Kidney (tissue), 14 donors: ENCODE data around the gene AKAP6. TPM values are rescaled to one million over a fixed set of nuclear protein-coding genes. Genes with fewer than 3 reads are reported as not detected.

Experiments
- DNase-seq, 5 donors: peaks; one replicate each; pipeline ENCODE4 v3.0.0-alpha.2; 2013 to 2020
- FAIRE-seq: peaks from 2 replicates; lab custom pipeline; 2012; peaks lifted over from hg19 to GRCh38; lab: Jason Lieb, UNC
- H3K27ac ChIP-seq, 2 donors: one replicate each; pipeline ENCODE4 v1.7.0; 2013; ENCODE audit warnings: low read depth in 2 of 2, low read length in 2 of 2, inconsistent platforms in 1 of 2
- H3K27me3 ChIP-seq: one replicate; pipeline ENCODE4 v1.7.1; 2013; ENCODE audit warnings: low read length, inconsistent platforms; ENCODE audit not compliant: control insufficient read depth, insufficient read depth
- H3K36me3 ChIP-seq, 3 donors: one replicate each; pipeline versions ENCODE4 v1.7.0 to v1.7.1; 2013; ENCODE audit warnings: low read length in 3 of 3, control low read depth in 1 of 3, inconsistent platforms in 1 of 3; ENCODE audit not compliant: insufficient read depth in 3 of 3, control insufficient read depth in 2 of 3
- H3K4me1 ChIP-seq, 3 donors: one replicate each; pipeline versions ENCODE4 v1.7.0 to v1.7.1; 2013; ENCODE audit warnings: low read length in 3 of 3, inconsistent platforms in 1 of 3, low read depth in 1 of 3; ENCODE audit not compliant: control insufficient read depth in 2 of 3, insufficient read depth in 2 of 3
- H3K4me3 ChIP-seq, 3 donors: one replicate each; pipeline versions ENCODE4 v1.7.0 to v1.8.1; 2013; ENCODE audit warnings: low read length in 3 of 3, control low read depth in 1 of 3, inconsistent platforms in 1 of 3
- H3K9ac ChIP-seq, 3 donors: one replicate each; pipeline versions ENCODE4 v1.7.0 to v1.7.1; 2013; ENCODE audit warnings: low read length in 3 of 3, control low read depth in 1 of 3, inconsistent platforms in 1 of 3
- H3K9me3 ChIP-seq, 3 donors: one replicate each; pipeline versions ENCODE4 v1.7.0 to v1.7.1; 2013; ENCODE audit warnings: low read length in 3 of 3, control low read depth in 1 of 3, inconsistent platforms in 1 of 3; ENCODE audit not compliant: control insufficient read depth in 2 of 3, insufficient read depth in 1 of 3
- CTCF ChIP-seq: IDR thresholded peaks from 3 replicates; pipeline ENCODE4 v1.5.1; 2012; ENCODE audit warnings: mild to moderate bottlenecking, moderate library complexity, borderline replicate concordance; ENCODE audit not compliant: insufficient read depth; ENCODE audit errors: extremely low read depth
- intact Hi-C: fragments of 100-400 bp; cut with DNase I; formaldehyde crosslinking; loops from one replicate; pipeline ENCODE4 v1.11.1; 2022
- polyA plus RNA-seq: library from polyadenylated mRNA; stranded (reverse); fragments of 350-450 nt; fragmentation: Illumina TruSeq; extraction: RNeasy Lipid Tissue Mini Kit (QIAGEN cat#74804); gene quantifications from one replicate; pipeline ENCODE4 v1.2.3, GENCODE V29; 2014; ENCODE audit warnings: low read depth, low replicate concordance; ENCODE audit not compliant: insufficient read depth
- total RNA-seq: library from RNA; stranded (reverse); fragmentation: NEBNext Ultra II Directional; extraction: Animal tissue kit (Norgen Biotek cat#: 25700); gene quantifications from one replicate; pipeline ENCODE4 v1.2.1, GENCODE V29; 2021
- donor health status: control.
- donor health status: control.
- donor health status: control.
- donor health status: control.
- donor health status: control.
- donor health status: DM: yes; HTN: yes; CAD: no.
- donor health status: Normal renal cell carcinoma (clear cell type).

The AKAP6 gene
- total and polyA plus RNA-seq, 2 donors from 2014 or later = 0.92 to 10.5 TPM

DNA sequence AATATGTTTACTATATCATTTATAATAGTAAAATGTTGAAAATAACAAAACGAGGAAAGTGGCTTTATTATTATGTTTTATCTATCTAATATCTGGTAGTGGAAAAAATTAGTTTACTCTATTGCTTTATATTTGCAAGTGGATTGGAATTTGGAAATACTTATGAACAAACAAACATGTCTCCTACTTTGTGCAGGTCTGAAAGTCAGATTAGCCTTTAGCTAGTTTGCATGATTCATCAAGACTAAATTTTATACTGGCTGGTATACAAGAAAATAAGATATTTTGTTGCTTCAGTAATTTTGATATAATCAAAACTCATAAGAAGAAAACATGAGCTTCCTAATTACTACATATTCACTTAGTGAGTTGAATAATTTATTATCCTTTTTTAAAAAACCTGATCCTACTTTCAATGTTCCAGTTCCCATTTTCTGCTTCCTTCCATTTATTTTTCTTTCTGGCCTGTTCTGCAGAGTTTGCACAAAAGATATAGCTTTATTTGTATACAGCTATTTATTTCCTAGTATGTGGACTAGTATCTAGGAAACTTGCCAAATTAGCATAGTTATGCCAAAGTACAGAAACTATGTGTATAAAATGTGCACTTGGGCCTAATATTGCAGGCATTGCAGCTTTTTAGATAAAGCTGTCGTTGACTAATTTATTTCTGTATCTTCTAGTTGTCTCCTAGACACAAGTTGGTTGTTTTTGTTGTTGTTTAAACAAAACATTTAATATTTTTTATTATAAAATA is 122.0 kb downstream of the AKAP6 start:
- Histone ChIP-seq H3K9ac (no peak overlapping the region), H3K27ac (no peak overlapping the region), H3K4me1 (no peaks in the 10 kb centered on the region), H3K4me3 (no peak overlapping the region), H3K9me3 (no peaks in the 10 kb centered on the region), H3K27me3 (no peaks in the 10 kb centered on the region), H3K36me3 (no peaks in the 10 kb centered on the region)
- no peak for TF ChIP-seq CTCF
- FAIRE-seq (peak; percentile 6), DNase-seq (peak in 1 of 5 donors; percentile 47)
- intact Hi-C loops = no loop called here

GRCh38 chr14:32453857-32454810 is 125.0 kb downstream of the AKAP6 start:
- FAIRE-seq (no peak), DNase-seq (no peak)
- intact Hi-C loops = no loop called here
- H3K9ac ChIP-seq = no peak overlapping the region
- no peak overlapping the region for H3K27ac ChIP-seq
- no peaks in the 10 kb centered on the region for H3K36me3 ChIP-seq
- TF ChIP-seq CTCF = no peak
- no peaks in the 10 kb centered on the region for H3K4me1 ChIP-seq
- H3K4me3 ChIP-seq = no peak overlapping the region
- H3K9me3 ChIP-seq = no peaks in the 10 kb centered on the region
- H3K27me3 ChIP-seq = no peaks in the 10 kb centered on the region

DNA sequence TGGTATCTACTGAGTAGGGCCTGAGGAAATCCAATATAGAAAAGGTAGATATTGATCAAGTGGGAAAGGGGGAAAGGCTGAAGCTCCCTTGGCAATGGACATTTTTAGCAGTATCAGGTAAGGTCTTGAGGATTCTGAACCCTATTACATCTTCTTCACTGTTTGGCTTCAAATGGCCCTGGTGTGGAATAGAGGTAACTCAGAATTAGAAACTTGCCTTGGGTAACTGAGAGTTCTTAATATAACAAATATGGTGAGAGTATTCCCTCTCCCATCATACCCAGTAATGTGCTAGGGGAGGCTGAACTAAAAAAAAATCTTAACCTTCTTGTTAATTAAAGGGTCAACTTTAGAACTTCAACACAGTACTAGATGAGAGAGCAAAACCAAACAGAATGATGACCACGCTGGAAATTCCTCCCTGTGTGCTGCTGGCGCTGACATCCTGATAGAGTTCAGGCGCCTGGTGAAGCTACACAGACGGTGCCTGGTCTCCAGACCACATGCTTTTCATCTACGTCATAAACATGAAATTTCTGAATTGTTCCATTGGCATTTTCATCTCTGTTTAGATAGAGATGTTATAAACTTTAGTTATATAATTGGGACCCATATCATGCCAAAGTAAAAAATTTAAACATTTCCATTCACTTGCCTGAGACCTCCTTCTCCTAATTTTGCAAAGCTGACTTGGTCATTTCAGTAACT is 128.3 kb downstream of the AKAP6 start:
- Histone ChIP-seq H3K27ac (no peak overlapping the region), H3K4me3 (no peak overlapping the region), H3K27me3 (no peaks in the 10 kb centered on the region), H3K36me3 (no peaks in the 10 kb centered on the region), H3K9me3 (no peaks in the 10 kb centered on the region), H3K9ac (no peak overlapping the region), H3K4me1 (no peaks in the 10 kb centered on the region)
- no peak for FAIRE-seq
- peak in 1 of 5 donors; percentile 34 for DNase-seq
- TF ChIP-seq CTCF = no peak
- intact Hi-C loops = no loop called here
